ENCODE measurements around the gene KMT2E.

The KMT2E gene

GRCh38 chr7:105151152-105151551, 137.1 kb downstream of the KMT2E start:
- TF ChIP-seq, protein P1, sequence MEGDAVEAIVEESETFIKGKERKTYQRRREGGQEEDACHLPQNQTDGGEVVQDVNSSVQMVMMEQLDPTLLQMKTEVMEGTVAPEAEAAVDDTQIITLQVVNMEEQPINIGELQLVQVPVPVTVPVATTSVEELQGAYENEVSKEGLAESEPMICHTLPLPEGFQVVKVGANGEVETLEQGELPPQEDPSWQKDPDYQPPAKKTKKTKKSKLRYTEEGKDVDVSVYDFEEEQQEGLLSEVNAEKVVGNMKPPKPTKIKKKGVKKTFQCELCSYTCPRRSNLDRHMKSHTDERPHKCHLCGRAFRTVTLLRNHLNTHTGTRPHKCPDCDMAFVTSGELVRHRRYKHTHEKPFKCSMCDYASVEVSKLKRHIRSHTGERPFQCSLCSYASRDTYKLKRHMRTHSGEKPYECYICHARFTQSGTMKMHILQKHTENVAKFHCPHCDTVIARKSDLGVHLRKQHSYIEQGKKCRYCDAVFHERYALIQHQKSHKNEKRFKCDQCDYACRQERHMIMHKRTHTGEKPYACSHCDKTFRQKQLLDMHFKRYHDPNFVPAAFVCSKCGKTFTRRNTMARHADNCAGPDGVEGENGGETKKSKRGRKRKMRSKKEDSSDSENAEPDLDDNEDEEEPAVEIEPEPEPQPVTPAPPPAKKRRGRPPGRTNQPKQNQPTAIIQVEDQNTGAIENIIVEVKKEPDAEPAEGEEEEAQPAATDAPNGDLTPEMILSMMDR (conservative IDR thresholded peaks at IDR 0.05; ENCODE audit: control insufficient read depth, insufficient read depth, low read depth, low read length) = no peak
- no peak overlapping the region for H3K4me3 ChIP-seq (ENCODE audit: control insufficient read depth, low read depth, low read length)
- no peak for DNase-seq (ENCODE audit: low read depth)

- DNase-seq (ENCODE audit: low read depth) = no peak
- TF ChIP-seq, protein P1 (conservative IDR thresholded peaks at IDR 0.05; ENCODE audit: control insufficient read depth, insufficient read depth, low read depth, low read length) = no peak
These were observed 139.5 kb downstream of the KMT2E start for GRCh38 chr7:105153531-105153930.

DNA sequence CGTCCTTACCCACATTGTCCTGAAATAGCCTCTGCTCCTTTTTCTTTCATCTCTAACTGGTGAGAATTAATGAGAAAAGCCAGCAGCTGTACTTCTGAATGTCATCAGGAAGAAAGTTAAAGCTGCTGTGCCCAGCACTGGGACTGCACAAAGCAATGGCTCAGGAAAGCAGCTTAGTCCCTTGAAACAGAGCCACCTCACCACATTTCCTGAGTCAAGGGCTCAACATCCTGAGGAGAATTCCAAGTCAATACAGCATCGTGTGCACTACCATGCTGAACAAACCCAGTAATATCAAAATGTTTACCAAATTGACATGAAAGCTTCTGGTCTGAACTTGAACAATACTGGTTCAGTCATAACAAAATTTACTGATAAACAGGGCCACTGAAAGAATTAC, 140.1 kb downstream of the KMT2E start:
- DNase-seq (ENCODE audit: low read depth) = no peak
- TF ChIP-seq, protein P1 (conservative IDR thresholded peaks at IDR 0.05; ENCODE audit: control insufficient read depth, insufficient read depth, low read depth, low read length) = no peak
- no peak overlapping the region for H3K4me3 ChIP-seq (ENCODE audit: control insufficient read depth, low read depth, low read length)

More at GRCh38 chr7:105153531-105153930, 139.5 kb downstream of the KMT2E start:
- H3K4me3 ChIP-seq (ENCODE audit: control insufficient read depth, low read depth, low read length) = no peak overlapping the region

DNA sequence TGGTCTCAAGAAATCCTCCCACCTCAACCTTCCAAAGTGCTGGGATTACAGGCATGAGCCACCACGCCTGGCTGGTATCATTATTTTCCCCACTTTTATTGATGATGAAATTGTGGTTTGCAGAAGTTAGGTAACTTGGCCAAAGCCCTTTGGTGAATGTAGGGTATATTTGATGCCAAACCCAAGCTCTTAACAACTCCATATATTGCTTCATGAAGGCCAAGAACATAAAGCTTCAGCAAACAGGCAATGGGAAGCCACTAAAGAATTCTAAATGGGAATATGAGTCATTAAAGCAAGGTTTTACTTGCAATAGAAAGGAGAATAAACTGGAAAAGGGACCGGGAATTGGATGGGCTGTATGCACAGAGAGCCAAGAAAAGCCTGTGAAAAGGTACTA, 142.7 kb downstream of the KMT2E start:
- TF ChIP-seq, protein P1 (conservative IDR thresholded peaks at IDR 0.05; ENCODE audit: control insufficient read depth, insufficient read depth, low read depth, low read length) = no peak
- peak; percentile 57 for DNase-seq (ENCODE audit: low read depth)
- H3K4me3 ChIP-seq (ENCODE audit: control insufficient read depth, low read depth, low read length) = no peak overlapping the region

DNA sequence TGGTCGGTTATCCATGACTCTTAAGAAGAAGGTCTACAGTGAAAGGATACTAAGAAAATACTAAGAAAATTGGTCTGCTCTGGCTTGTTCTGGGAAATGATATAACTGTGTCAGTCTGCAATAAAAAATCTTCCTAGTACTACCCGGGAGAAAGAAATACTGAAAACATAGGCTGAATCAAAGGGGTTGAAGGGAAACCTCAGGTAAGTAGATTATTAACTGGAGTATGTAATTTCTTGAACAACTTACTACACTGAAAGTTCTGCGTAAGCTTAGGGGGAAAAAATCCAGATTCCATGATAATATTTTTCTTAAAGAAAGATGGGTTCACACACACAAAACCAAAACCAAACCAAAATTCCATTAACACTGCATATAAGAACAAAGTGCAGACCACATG, 143.3 kb downstream of the KMT2E start:
- DNase-seq (ENCODE audit: low read depth) = no peak
- no peak overlapping the region for H3K4me3 ChIP-seq (ENCODE audit: control insufficient read depth, low read depth, low read length)
- TF ChIP-seq, protein P1 (conservative IDR thresholded peaks at IDR 0.05; ENCODE audit: control insufficient read depth, insufficient read depth, low read depth, low read length) = no peak

- H3K4me3 ChIP-seq (ENCODE audit: control insufficient read depth, low read depth, low read length) = no peak overlapping the region
- TF ChIP-seq, protein P1 (conservative IDR thresholded peaks at IDR 0.05; ENCODE audit: control insufficient read depth, insufficient read depth, low read depth, low read length) = no peak
- DNase-seq (ENCODE audit: low read depth) = no peak
These were observed 147.4 kb downstream of the KMT2E start for GRCh38 chr7:105161366-105161765.

Data from fibroblast of mammary gland (primary cell).